ENCODE measurements around the gene XRCC5.
"Not testable (repeated sequence)": the region's sequence is repeated elsewhere in the genome, so short reads cannot be mapped to it uniquely, and the experiment has no call there.

The XRCC5 gene

DNA sequence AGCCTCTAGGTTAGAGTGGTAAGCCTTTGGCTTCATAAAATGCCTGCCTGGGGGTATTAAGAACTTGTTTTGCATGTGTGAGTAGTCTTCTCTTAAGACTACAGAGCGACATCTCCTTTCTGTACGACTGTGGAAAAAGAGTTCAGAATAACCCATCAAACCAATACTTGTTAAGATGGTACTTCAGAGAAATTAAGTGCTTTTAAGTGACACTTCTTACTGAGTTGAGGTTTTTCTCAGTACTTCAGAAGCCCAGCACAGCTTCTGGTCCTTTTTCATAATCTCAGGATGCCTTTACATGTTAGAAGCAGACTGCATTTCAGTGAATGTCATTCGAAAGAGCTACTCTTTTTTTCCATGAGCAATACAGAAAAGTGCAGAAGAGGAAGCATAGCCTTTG, 10.8 kb downstream of the XRCC5 start:
- DNase-seq, result no peak

DNA sequence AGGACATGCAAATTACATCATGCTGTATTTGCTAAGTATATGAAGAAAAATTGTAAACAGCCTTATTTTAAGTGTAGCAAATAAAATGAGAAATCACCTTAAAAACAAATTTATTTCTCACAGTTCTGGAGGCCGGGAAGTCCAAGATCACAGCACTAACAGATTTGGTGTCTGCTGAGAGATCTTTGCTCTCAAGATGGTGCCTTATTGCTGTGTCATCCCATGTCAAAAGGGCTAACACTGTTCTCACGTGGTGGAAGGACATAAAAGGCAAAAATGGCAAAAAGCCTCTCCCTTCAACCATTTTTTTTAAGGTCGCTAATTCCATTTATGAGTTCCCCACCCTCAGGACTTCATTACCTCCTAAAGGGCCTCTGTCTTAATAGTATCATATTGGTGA, 12.1 kb downstream of the XRCC5 start:
- no peak for DNase-seq

DNA sequence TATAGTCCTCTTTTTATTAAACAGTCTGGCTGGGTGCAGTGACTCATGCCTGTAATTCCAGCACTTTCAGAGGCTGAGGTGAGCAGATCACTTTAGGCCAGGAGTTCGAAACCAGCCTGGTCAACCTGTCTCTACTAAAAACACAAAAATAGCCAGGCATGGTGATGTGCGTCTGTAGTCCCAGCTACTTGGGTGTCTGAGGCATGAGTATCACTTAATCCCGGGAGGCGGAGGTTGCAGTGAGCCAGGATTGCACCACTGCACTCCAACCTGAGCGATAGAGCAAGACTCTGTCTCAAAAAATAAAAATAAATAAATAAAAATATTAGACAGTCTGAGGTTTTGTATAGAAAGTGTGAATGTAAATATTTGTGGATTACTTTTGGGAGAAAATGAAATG, 17.8 kb downstream of the XRCC5 start:
- DNase-seq, result no peak

DNA sequence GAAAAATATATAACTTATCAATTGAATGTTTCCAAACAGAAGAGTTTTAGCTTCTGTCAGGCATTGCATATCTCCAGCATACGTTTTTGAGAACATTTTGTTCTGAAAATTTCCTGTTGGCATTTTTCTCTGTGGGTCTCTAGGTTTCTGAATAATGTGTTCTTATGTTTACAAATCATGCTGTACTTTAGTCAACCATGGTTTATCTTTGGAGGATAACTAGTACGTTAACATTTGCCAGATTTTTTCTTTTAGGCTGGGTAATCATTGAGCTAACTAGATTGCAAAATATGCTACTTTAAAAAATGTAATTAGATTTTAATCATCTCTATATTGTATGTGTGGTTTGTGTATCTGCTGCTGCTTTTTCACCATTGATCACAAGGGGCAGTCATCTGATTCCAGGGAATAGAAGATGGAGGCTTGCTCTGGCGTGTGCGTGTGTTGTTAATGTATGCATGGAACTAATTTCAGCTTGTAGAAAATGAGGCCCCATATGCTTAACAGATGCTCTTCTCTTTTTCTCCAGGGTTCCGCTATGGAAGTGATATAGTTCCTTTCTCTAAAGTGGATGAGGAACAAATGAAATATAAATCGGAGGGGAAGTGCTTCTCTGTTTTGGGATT, 21.3 kb downstream of the XRCC5 start:
- no peak for DNase-seq

DNA sequence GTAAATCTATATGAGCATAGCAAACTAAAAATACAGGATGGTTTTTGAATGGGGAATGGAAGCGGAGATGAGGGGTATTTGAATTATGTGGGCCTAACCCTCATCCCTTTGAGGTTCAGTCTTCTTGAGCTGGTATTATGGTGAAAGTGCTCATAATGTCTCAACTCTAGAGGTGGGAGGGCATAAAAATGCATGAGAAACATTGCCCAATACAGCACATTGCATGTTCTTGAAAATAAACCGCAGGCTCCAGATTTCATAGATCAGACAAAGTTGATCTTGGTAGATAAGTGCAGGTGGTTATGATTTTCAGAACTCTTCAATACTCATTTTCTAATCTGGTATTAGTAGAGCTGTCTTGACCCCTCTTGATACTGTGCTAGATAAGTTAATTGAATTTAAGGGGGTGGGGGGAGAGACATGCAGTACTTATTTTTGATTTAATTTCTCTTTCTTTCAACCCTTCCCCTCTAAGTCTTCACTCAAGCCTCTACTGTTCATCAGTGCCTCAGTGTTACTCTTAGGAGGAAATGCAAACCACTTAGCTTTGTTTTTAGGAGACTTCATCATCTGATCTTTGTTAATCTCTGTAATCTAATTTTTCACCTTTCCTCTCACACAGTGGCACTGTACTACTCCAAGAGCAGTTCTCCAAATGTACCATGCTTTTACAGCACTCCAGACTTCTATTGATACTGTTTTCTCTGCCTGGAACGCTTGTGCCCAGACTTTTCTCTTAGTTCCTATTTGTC, 22.2 kb downstream of the XRCC5 start:
- no peak for DNase-seq

DNA sequence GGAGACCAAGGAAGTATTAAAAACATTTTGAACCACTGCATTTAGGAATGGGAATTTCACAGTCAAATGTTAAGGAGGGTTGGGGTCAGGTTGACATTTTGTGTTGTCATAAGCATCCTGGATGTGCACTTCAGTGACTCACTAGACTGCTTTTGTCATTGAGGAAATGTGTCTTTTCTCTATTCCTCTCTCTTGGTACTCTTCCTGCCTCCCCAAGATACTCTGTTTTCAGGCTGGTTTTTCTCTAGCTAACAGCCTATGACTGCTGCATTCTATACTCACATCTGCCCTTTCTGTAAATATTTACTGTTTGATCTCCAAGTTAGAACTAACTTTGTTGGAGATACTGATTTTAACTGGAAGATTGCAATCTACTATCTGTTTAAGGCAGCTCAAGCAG, 23.4 kb downstream of the XRCC5 start:
- no peak for DNase-seq

DNA sequence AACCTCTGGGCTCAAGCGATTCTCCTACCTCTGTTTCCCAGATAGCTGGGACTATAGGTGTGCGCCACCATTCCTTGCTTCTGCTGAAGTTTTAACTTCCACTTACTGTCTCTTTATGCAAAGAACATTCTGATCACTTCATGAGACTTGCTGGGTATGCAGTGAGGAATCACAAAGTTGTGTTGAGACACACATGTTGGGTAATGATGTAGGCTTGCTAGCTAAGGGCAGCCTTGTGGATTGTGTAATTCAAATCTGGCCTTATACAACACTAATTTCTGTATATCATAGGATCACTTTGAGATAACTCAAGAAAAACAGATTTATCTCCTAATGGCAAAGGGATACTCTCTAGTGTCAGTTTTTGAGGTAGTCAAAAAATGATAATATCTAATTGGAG, 24.2 kb downstream of the XRCC5 start:
- DNase-seq, result no peak

DNA sequence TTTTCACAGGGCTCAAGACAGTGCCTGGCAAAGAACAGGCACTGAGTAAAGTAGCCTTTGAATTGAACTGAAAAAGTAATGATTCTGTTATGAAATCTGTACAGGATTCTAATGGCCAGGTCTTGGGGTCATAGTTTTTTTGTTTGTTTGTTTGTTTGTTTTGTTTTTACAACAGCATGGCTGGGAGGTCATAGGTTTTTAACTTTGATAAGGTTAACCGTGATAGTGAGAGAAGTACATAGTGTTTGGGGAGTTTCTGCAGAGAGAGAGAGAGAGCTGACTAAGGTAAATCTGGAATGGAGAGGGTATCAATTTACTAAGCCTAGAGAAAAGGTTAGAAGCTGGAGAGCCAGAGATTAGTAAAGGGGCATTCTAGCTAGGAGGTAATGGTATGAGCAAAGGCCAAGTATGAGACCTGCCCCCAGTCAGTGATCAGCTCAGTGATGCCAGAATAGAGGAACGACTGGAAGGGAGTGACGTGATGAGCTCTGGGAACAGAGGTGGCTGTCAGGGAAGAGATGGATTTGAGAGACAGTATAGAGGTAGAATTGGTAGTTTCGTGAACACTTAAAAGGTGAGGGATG, 25.9 kb downstream of the XRCC5 start:
- DNase-seq, result no peak

DNA sequence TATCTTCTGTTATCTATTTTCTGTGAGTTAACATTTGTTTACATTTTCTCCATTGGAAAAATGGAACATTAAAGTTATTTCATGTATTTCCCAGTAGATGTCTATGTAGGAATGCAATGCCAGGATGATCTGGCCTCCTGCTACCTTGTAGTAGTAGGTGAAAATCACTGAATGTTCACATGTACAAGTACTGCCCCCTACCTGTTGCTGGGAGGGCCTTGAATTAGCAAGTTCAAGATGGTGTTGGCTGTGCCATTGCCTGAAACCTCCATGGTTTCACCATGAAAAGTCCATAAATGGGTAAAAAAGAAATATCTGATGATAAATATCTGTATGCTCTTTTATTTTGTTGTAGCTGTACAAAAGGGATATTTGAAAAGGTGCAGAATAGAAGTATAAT, 30.7 kb downstream of the XRCC5 start:
- DNase-seq, result no peak

DNA sequence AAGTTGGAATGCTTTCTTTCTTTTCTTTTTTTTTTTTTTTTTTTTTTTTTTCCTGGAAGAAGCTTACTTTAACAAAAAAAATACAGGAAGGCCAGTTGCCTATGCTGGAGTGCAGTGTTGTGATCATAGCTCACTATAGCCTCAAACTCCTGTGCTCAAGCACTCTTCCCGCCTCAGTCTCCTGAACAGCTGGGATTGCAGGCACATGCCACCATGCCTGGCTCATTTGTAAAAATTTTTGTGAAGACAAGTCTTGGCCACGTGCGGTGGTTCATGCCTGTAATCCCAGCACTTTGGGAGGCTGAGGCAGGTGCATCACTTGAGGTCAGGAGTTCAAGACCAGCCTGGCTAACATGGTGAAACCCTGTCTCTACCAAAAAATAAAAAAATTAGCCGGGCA, 32.4 kb downstream of the XRCC5 start:
- DNase-seq, result not testable (repeated sequence)

DNA sequence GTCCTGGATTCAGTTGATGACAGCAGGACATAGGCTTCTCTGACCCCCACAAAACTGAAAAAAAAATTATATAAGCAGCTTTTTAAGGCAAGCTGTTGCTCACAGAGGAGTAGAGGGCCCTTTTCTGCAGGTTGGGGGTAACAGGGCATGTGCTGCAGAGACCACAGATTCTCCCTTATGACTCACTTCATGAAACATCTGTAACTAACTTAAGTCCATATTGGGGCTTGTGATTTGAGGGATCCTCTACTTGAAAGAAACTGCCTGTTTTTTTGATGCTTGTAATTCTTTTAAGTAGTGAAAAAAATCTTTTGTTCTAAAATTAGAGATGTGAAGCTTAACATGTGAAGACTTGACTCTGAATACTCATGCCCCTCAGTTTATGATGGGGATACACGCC, 33.4 kb downstream of the XRCC5 start:
- no peak for DNase-seq

DNA sequence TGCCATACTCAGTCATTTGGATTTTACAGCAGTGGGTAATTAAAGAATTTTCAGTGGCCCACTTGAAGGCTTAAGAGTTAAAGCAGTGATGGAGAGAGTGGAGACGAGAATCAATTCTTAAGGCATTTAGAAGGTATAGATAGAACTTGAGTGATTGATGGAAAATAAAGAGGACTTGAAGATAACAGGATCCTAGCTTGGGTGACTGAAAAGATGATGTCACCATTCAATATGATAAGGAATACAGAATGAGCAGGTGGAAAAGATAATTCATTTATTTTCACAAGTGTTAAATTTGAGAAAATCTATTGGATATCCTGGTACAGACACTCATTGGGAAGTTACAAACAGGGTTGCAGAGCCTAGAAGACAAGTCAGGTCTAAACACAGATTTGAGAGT, 35.2 kb downstream of the XRCC5 start:
- DNase-seq, result no peak

DNA sequence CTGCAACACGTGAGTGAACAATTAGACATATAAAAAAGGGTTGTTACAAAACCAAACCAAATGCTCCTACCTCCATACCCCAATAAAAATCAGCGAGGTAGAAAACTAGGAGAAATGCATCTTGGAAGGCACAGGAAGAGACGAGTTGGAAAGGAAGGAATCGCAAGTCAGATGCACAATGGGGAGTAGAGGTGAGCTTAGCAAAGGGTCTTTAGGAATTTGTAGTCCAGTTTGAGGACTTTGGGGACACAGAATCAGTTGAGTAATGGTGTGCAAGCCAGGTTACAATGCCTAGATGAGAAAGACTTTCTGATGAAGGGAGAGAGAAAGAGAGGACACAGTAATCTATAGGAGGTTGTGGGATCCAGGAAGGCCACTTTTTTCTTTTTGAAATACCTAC, 35.7 kb downstream of the XRCC5 start:
- no peak for DNase-seq

DNA sequence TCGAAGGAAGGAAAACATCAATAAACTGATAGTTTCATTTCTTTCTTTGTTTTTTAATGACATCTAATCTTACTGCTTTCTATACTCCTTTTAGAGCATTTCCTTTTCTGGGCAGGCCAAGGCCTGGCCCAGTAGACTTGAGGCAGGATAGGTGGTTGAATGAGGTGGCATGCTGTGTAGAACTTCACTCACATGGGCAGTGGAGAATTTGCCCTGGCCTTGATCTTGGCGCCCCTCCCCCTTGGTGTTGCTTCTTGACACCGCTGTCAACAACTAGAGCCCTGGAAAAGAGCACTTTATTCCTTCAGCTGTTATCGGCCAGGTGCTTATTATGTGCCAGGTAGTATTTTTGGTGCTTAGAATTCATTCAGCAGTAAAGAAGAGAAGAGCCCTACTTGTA, 37.4 kb downstream of the XRCC5 start:
- DNase-seq, result no peak

DNA sequence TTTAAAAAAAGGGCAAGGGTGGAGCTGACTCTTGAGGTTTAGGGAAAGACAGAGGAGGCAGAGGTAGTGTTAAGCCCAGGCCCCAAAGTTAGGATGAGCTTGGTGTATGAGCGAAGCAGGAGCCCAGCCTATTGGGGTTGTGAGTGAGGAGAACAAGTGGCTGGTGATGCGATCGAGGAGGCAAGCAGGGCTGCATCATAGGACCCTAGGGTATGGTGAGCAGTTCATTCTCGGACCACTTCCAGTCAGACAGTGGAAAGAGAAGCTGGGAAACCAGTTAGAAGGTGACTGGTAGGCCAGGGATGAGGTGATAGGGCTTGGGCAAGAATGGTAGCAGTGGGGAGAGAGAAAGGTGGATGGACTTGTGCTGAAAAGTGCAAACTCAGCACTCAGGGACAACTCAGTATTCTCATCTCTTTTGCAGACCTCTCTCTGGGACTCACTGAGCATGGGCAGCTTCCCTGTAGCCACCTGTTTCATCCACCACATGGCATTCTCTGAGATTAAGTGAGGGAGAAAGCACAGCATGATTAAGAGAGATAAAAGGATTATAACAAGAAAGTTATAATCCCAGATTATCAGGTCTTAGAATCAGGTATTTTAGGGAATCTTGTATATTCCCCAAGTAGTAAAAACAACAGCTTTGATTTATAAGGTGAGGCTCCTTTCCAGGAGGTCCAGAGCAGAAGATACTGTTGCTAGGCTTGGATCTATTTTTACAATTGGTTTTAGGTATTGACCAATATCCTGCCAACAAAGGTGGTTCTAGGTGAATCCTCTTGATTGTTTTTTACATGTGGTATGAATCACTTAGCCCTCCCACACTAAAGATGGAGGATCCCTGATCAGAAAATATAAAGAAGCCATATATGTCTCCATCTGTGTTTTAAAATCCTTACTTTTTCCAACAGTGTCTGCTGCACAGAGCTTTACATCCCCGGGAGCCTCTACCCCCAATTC, 38.3 kb downstream of the XRCC5 start:
- no peak for DNase-seq

DNA sequence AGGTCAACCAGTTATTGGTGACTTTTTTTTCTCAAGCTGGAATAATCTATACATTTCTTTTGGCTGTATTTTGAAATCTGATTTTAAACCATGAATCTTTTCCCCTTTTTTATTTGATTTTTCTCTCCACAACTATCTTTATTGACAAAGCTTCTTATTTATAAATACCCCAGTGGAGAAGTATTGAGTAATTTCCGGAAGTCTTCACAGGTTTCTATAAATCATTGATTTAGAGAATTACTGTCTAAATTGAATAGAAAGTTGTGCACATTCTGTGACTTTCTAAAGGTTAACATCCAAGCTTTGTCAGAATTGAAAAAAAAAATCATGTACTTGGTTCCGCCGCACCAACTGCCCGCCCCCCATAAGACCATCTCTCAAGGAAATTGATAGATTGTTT, 39.8 kb downstream of the XRCC5 start:
- no peak for DNase-seq

DNA sequence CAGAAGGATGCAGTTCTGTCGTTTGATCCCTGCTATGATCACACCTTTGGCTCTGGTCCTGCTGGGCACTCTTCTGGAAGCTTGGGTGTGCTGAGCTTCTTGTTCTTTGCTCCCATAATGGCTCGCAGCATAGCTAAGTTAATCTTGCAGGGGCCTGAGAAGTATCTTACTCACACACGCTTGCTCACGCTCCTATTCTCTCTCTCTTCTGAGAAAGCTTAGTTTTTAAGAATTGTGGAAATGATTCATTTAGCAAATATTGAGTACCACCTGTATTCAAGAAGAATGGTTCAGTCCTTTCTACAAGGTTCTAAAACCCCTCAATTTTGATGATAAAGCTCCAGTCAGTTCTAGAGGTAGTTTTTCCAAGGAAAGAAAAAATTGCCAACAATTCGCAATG, 40.6 kb downstream of the XRCC5 start:
- DNase-seq, result no peak

DNA sequence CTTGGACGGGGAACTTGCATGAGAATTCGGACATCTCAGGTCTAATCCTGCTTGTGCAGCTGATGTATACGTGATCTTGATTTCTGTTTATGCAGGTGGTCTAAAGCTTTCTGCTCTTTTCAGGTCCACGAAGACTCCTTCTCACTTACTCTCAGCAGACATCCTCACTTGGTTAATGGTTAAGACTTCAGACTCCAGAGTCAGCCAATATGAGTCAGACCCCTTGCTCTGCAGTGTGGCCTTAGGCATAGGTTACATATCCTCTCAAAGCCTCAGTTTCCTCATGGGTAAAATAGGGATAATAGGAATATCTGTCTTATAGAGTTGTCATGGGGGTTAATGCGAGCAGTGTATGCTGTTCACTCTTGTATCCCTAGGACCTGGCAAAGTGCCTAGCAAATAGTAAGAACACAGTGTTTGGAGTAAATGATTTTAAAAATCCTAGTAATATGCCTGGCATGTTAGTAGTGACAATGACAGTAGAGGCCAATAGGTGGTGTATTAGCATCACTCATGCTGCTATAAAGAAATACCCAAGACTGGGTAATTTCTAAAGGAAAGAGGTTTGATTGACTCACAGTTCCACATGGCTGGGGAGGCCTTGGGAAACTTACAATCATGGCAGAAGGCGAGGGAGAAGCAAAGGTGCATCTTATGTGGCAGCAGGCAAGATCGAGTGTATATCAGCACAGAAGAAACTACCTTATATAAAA, 42.3 kb downstream of the XRCC5 start:
- no peak for DNase-seq

DNA sequence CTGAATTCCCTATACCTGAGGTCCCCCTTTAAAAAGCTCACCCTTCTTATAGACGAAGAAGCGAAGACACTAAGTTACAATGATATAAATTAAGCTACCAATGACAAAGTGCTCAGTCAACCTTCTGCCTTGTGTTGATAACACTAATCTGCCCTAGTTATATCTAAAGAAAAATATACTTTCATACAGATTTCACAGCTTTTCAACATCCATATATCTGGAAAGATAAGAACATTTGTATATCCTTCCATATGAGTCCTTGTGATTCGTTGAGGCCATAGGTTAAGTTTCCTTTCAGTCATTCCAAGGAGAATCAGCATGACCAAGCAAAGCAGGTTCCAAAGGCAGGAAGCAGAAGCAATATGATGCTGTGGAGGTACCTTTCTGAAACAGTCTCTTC, 46.8 kb downstream of the XRCC5 start:
- DNase-seq, result no peak

DNA sequence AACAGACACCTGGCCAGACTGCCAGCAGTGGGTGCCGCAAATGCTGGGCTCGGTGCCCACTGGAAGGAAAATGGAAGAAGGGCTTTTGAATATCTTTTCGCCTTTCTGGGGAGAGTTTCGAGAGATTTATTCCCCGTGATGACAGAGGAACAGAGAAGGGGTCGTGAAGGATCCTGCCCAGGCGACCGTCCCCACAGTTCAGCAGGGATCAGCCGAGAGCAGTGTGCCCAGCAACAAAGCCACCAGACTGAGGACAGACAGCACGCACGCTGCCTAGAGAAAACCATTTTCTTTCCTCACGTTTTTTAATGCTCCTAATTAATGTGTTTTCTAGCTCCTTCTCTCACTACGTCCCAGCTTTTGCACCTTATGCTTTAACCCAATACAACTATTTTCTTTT, 47.7 kb downstream of the XRCC5 start:
- DNase-seq, result no peak

DNA sequence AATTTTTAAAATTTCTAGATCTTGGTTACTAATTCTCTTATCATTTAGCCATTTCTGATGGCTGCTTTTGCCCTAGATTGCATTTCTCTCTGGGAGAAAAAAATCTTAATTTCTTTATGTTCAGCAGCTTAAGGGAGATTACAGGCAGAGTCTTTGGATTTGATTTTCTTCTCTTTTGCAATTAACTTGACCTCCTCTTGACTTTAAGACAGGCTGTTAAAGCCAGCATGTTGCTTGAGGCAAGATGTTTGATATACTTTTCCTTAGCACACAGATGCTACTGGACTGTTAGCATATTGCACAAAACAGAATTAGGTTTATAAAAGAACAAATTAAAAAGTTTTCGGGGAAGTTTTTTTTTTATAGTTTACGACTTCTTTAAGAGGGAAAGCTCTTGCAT, 50.0 kb downstream of the XRCC5 start:
- no peak for DNase-seq

DNA sequence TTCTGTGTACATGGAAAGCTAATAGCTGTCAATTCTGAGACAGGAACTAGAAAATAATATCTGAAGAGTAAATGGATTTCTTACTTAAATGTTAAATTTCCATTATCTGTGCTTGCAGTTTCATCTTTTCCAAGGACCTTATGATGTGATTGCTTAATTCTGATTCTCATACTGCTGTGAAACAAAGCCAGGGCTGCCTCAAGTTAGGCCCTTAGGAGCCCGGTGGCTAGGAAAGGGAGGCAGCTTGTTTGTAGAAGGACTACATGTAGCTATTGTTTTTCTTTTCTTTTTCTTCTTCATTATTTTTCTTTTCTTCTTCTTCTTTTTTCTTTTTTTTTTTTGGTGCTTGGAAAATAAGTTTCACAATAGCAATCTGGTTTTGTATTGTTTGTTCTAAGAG, 50.5 kb downstream of the XRCC5 start:
- DNase-seq, result no peak

DNA sequence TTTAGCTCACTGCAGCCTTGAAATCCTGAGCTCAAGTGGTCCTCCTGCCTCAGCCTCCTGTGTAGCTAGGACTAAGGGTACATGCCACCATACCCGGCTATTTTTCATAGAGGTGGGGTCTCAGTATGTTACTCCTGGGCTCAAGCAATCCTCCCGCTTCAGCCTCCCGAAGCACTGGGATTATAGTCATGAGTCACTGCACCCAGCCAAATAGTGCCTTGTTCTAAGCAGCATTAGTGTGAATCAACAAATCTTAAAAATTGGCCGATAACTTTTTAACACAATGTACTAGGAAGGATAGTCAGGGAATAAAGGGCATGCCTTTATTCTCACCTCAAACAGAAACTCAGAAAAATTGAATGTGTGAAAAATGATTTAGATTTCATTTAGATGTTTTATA, 51.6 kb downstream of the XRCC5 start:
- DNase-seq, result no peak

All from NCI-H2029 treated with DMSO at 0.1 percent for 48 hours (cell line).